Prostate gland (tissue), 2 donors: ENCODE results near the gene EOMES. TPM values are rescaled to one million over a fixed set of nuclear protein-coding genes. Genes with fewer than 3 reads are reported as not detected.

ENCODE experiments used
- DNase-seq: peaks from one replicate; pipeline ENCODE4 v3.0.0-alpha.2; 2019; ENCODE audit warnings: low spot score
- H3K27ac ChIP-seq, 2 donors: fragments of 200-600 bp; sonication (generic); 2 replicates each; pipeline ENCODE4 v1.5.1; 2017 to 2019
- H3K27me3 ChIP-seq: fragments of 200-600 bp; sonication (generic); replicated peaks from 2 replicates; pipeline ENCODE4 v1.5.1; 2019; ENCODE audit not compliant: insufficient read depth
- H3K36me3 ChIP-seq, 2 donors: fragments of 200-600 bp; sonication (generic); 1 replicate in 1 of 2; 2 replicates in 1 of 2; pipeline versions ENCODE4 v1.5.1 to v1.8.1; 2017 to 2019
- H3K4me1 ChIP-seq: fragments of 200-600 bp; sonication (generic); replicated peaks from 2 replicates; pipeline ENCODE4 v1.5.1; 2019
- H3K4me3 ChIP-seq, 2 donors: fragments of 200-600 bp; sonication (generic); 2 replicates each; pipeline ENCODE4 v1.5.1; 2017 to 2019
- H3K9me3 ChIP-seq: fragments of 200-600 bp; sonication (generic); 2 replicates; pipeline ENCODE4 v1.5.1; 2017
- POLR2A ChIP-seq: fragments of 450-650 bp; IDR thresholded peaks from one replicate; pipeline ENCODE4 v1.6.1; 2016; ENCODE audit warnings: antibody characterized with exemption, mild to moderate bottlenecking
- POLR2AphosphoS5 ChIP-seq: sonication (generic); formaldehyde crosslinking; IDR thresholded peaks from one replicate; pipeline ENCODE4 v1.6.1; 2017; ENCODE audit warnings: antibody characterized with exemption
- WGBS: methylation state at CpG from one replicate; pipeline ENCODE4 v1.1.5; 2018; 5-methylcytosine and 5-hydroxymethylcytosine counted together
- intact Hi-C: fragments of 100-400 bp; cut with DNase I; formaldehyde crosslinking; loops from one replicate; pipeline ENCODE4 v1.14.2; 2022
- total RNA-seq, 2 donors: library from RNA; depleted of rRNA; stranded (reverse); fragments of >200 nt; gene quantifications; one replicate each; pipeline ENCODE4 v1.1.0, GENCODE V29; 2016
- TF ChIP-seq, protein P1 (sequence below), 4 experiments: fragments of 200-600 bp in 2 of 4; fragments of 450-650 bp in 2 of 4; sonication (generic) in 2 of 4; IDR thresholded peaks; 1 replicate in 3 of 4; 2 replicates in 1 of 4; pipeline ENCODE4 v1.5.1; 2016 to 2019; ENCODE audit warnings: antibody characterized with exemption in 4 of 4, mild to moderate bottlenecking in 2 of 4, moderate library complexity in 2 of 4

The EOMES gene
- total RNA-seq, 2 donors from 2014 or later = 0.46 TPM; not detected in 1

DNA sequence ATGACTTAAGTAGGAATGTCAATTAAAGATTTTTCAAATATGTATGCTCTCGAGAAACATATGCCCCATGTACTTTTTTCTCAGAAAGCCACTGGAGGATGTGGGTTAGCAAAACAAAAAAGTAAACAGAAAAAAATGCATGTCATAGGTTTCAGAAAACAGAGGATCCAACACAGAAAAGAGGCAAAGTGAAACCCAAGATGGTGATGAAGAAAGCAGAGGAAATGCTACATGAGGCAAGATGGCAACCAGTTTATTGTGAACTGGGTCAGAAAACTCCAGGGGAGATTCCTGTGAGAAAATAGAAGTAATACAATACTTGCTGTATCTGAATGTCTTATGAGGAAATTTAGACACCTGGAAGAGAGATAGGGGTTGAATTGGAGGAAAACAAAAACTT, 30.8 kb upstream of the EOMES start:
- no peaks in the 10 kb centered on the region for H3K36me3 ChIP-seq
- intact Hi-C loops = no loop called here
- no peaks in the 10 kb centered on the region for H3K27me3 ChIP-seq
- TF ChIP-seq, protein P1, sequence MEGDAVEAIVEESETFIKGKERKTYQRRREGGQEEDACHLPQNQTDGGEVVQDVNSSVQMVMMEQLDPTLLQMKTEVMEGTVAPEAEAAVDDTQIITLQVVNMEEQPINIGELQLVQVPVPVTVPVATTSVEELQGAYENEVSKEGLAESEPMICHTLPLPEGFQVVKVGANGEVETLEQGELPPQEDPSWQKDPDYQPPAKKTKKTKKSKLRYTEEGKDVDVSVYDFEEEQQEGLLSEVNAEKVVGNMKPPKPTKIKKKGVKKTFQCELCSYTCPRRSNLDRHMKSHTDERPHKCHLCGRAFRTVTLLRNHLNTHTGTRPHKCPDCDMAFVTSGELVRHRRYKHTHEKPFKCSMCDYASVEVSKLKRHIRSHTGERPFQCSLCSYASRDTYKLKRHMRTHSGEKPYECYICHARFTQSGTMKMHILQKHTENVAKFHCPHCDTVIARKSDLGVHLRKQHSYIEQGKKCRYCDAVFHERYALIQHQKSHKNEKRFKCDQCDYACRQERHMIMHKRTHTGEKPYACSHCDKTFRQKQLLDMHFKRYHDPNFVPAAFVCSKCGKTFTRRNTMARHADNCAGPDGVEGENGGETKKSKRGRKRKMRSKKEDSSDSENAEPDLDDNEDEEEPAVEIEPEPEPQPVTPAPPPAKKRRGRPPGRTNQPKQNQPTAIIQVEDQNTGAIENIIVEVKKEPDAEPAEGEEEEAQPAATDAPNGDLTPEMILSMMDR (IDR thresholded peaks at IDR 0.05) = no peak
- no peak for TF ChIP-seq POLR2AphosphoS5
- WGBS = 77% methylated on average over 1 of the region's 1 CpG
- no peaks in the 10 kb centered on the region for H3K9me3 ChIP-seq
- no peaks in the 10 kb centered on the region for H3K4me1 ChIP-seq
- no peak overlapping the region for H3K4me3 ChIP-seq
- H3K27ac ChIP-seq = no peak overlapping the region
- DNase-seq = no peak

GRCh38 chr3:27749643-27750042, 27.5 kb upstream of the EOMES start:
- intact Hi-C loops = no loop called here
- Histone ChIP-seq H3K27ac (no peak overlapping the region), H3K4me3 (no peak overlapping the region), H3K27me3 (no peaks in the 10 kb centered on the region), H3K4me1 (no peaks in the 10 kb centered on the region), H3K9me3 (no peaks in the 10 kb centered on the region), H3K36me3 (no peaks in the 10 kb centered on the region)
- WGBS = 36% methylated on average over 1 of the region's 1 CpG
- TF ChIP-seq, protein P1 (IDR thresholded peaks at IDR 0.05) = no peak
- TF ChIP-seq POLR2A (no peak), POLR2AphosphoS5 (no peak)
- no peak for DNase-seq

DNA sequence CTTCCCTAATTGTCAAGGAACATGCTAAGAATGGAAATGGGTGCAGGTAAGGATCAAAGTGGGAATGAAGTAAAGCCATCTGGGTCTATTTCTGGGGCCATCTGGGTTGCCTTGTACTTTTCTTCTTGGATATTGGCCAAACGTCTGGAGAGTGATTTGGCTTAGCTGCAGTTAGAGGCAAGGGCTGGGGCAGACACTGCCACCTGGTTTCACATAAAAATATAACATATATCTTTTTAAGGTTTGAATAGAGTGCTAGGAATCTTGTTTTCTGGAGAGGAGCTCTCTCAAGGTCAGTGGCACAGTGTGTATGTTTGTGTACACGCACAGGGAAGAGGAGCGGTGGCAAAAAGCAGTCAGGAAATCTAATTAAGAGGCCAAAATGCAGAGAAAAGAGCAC, 24.7 kb upstream of the EOMES start:
- Histone ChIP-seq H3K27me3 (no peaks in the 10 kb centered on the region), H3K9me3 (no peaks in the 10 kb centered on the region), H3K36me3 (no peaks in the 10 kb centered on the region), H3K4me3 (no peak overlapping the region), H3K4me1 (no peaks in the 10 kb centered on the region), H3K27ac (no peak overlapping the region)
- no peak for DNase-seq
- intact Hi-C loops = no loop called here
- no peak for TF ChIP-seq POLR2AphosphoS5
- TF ChIP-seq, protein P1 (IDR thresholded peaks at IDR 0.05) = no peak
- TF ChIP-seq POLR2A = no peak
- 79% methylated on average over 3 of the region's 3 CpGs for WGBS

DNA sequence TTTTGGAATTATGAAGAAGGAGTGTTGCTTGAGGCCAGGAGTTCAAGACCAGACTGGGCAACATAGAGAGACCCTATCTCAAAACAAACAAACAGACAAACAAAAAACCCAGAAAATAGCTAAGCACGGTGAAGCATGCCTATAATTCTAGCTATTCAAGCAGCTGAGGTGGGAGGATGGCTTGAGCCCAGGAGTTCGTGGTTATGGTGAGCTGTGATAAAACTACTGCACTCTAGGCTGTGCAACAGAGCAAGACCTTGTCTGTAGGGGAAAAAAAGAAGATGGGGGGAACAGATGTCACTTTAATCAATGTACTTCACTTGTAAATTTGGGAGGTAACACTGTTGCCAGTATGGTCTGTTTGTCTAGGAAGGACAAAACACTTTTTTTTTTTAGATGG, 18.7 kb upstream of the EOMES start:
- intact Hi-C loops = no loop called here
- Histone ChIP-seq H3K9me3 (no peaks in the 10 kb centered on the region), H3K4me1 (no peaks in the 10 kb centered on the region), H3K27me3 (no peaks in the 10 kb centered on the region), H3K4me3 (no peak overlapping the region), H3K27ac (no peak overlapping the region), H3K36me3 (no peaks in the 10 kb centered on the region)
- TF ChIP-seq POLR2AphosphoS5 (no peak), POLR2A (no peak)
- TF ChIP-seq, protein P1 (IDR thresholded peaks at IDR 0.05) = no peak
- WGBS = 53% methylated on average over 2 of the region's 2 CpGs
- DNase-seq = no peak

DNA sequence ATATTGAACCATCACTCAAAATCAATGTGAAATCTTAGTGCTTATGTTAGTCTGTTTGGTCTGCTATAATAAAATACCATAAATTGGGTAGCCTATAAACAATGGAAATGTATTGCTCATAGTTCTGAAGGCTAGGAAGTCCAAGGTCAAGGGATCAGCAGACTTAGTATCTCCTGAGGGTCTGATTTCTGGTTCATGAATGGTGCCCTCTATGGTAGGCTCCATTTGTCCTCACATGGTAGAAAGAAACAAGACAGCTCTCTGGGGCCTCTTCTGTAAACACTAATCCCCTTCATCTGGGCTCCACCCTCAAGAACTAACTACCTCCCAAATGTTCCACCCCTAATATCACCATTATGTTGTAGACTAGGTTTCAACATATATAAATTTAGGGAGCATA, 15.0 kb upstream of the EOMES start:
- Histone ChIP-seq H3K36me3 (no peaks in the 10 kb centered on the region), H3K27me3 (no peaks in the 10 kb centered on the region), H3K9me3 (no peaks in the 10 kb centered on the region), H3K27ac (no peak overlapping the region), H3K4me3 (no peak overlapping the region), H3K4me1 (no peaks in the 10 kb centered on the region)
- TF ChIP-seq, protein P1 (IDR thresholded peaks at IDR 0.05) = no peak
- DNase-seq = no peak
- intact Hi-C loops = no loop called here
